Measurements from ENCODE around the gene SDR42E1. TPM values are rescaled to one million over a fixed set of nuclear protein-coding genes. Genes with fewer than 3 reads are reported as not detected.

The SDR42E1 gene
- total and polyA plus RNA-seq, 10 of the 15 experiments (the other 5 are each of a cell fraction or from before 2014, with no cell fraction given), result 1.4 to 5.5 (median 2.3) TPM

GRCh38 chr16:82055728-82056549 is 44.7 kb upstream of the SDR42E1 start:
- WGBS (ENCODE audit: insufficient coverage, insufficient replicate concordance, low lambda C conversion rate, missing lambda C conversion rate), result 24% methylated on average over 8 of the region's 8 CpGs
- Histone ChIP-seq H3K27ac (ENCODE audit: control insufficient read depth, insufficient read depth) (no peak overlapping the region), H3K36me3 (ENCODE audit: control insufficient read depth in 2 of 2, insufficient read depth in 2 of 2, low read length in 1 of 2) (no peaks in the 10 kb centered on the region), H3K27me3 (replicated peaks in 1 of 2; ENCODE audit: control insufficient read depth in 2 of 2, insufficient read depth in 2 of 2, low read length in 1 of 2) (no peaks in the 10 kb centered on the region; a peak in 2 of 4 replicates), H3K9ac (ENCODE audit: control insufficient read depth, insufficient read depth, low read length) (no peak overlapping the region), H3K4me2 (ENCODE audit: control insufficient read depth, insufficient read depth) (no peak overlapping the region), H3K4me1 (ENCODE audit: control insufficient read depth, insufficient read depth, low read length) (no peaks in the 10 kb centered on the region), H4K20me1 (ENCODE audit: control insufficient read depth, insufficient read depth) (no peaks in the 10 kb centered on the region), H3K79me2 (ENCODE audit: control insufficient read depth, insufficient read depth, low read length) (no peaks in the 10 kb centered on the region), H3K9me3 (replicated peaks; ENCODE audit: control insufficient read depth, insufficient read depth, low read length) (no peaks in the 10 kb centered on the region), H3K4me3 (no peak overlapping the region), H2AFZ (ENCODE audit: control insufficient read depth, low read depth, low read length) (no peak overlapping the region)
- SMC1A ChIA-PET (ENCODE audit: uncharacterized antibody, unreplicated experiment), result no interaction called here
- in situ Hi-C loops (cut with MboI), result no loop called here
- intact Hi-C loops (cut with micrococcal nuclease; ENCODE audit: unreplicated experiment), result no loop called here
- FAIRE-seq (no peak), DNase-seq (ENCODE audit: low read depth, low spot score) (no peak), ATAC-seq (no peak)
- BruUV-seq (replicated peaks), result no TSS peak
- CTCF ChIA-PET, result no interaction called here
- RAD21 ChIA-PET (ENCODE audit: unreplicated experiment), result no interaction called here
- POLR2A ChIA-PET, result no interaction called here
- TF ChIP-seq ZNF687 (IDR thresholded peaks at IDR 0.05), result no peak
- TF ChIP-seq POU2F2 (IDR thresholded peaks at IDR 0.05; ENCODE audit: borderline replicate concordance, low read depth, low read length), result no peak
- TF ChIP-seq, protein P1, sequence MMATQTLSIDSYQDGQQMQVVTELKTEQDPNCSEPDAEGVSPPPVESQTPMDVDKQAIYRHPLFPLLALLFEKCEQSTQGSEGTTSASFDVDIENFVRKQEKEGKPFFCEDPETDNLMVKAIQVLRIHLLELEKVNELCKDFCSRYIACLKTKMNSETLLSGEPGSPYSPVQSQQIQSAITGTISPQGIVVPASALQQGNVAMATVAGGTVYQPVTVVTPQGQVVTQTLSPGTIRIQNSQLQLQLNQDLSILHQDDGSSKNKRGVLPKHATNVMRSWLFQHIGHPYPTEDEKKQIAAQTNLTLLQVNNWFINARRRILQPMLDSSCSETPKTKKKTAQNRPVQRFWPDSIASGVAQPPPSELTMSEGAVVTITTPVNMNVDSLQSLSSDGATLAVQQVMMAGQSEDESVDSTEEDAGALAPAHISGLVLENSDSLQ (IDR thresholded peaks at IDR 0.05), result no peak
- no peak for TF ChIP-seq SKIL (IDR thresholded peaks at IDR 0.05; ENCODE audit: low read depth, poor library complexity, severe bottlenecking)
- TF ChIP-seq LARP7 (IDR thresholded peaks at IDR 0.05), result no peak
- TF ChIP-seq BMI1 (IDR thresholded peaks at IDR 0.05; ENCODE audit: borderline replicate concordance), result no peak
- TF ChIP-seq, protein P2, sequence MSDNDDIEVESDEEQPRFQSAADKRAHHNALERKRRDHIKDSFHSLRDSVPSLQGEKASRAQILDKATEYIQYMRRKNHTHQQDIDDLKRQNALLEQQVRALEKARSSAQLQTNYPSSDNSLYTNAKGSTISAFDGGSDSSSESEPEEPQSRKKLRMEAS (IDR thresholded peaks at IDR 0.05; ENCODE audit: low read depth, low read length), result no peak
- TF ChIP-seq TCF7 (IDR thresholded peaks at IDR 0.05; ENCODE audit: borderline replicate concordance), result no peak
- no peak for TF ChIP-seq ZNF207 (IDR thresholded peaks at IDR 0.05; ENCODE audit: borderline replicate concordance)
- TF ChIP-seq ZBTB40 (IDR thresholded peaks at IDR 0.05; ENCODE audit: borderline replicate concordance), result no peak
- no peak for TF ChIP-seq FOXM1 (IDR thresholded peaks at IDR 0.05; ENCODE audit: low read depth, low read length)
